Uterus (tissue), 2 donors: ENCODE results near the gene SLK.

ENCODE experiments used
- CTCF ChIP-seq, 4 experiments: fragments of 200-600 bp in 2 of 4; fragments of 450-650 bp in 2 of 4; sonication (generic) in 2 of 4; IDR thresholded peaks; one replicate each; pipeline ENCODE4 v1.5.1; 2016 to 2019; ENCODE audit warnings: antibody characterized with exemption in 4 of 4, mild to moderate bottlenecking in 2 of 4, moderate library complexity in 1 of 4
- POLR2A ChIP-seq, 2 donors: fragments of 450-650 bp; IDR thresholded peaks; one replicate each; pipeline ENCODE4 v1.6.1; 2016; ENCODE audit warnings: antibody characterized with exemption in 2 of 2, mild to moderate bottlenecking in 1 of 2, moderate library complexity in 1 of 2

GRCh38 chr10:103917302-103918052 is 49.5 kb upstream of the SLK start:
- TF ChIP-seq CTCF (IDR thresholded peaks at IDR 0.05): no peak
- TF ChIP-seq POLR2A (IDR thresholded peaks at IDR 0.05): no peak
